AML-193 (cell line): Measurements from ENCODE around the gene IL1RAPL2.
A peak's percentile ranks its signal among the peaks of the same experiment; 100 is the strongest.
"Not testable (repeated sequence)": the region's sequence is repeated elsewhere in the genome, so short reads cannot be mapped to it uniquely, and the experiment has no call there.

Source experiments
- DNase-seq, 2 experiments: peaks; one replicate each; lab custom pipeline; 2025; lab: John Stamatoyannopoulos, UW

The IL1RAPL2 gene

DNA sequence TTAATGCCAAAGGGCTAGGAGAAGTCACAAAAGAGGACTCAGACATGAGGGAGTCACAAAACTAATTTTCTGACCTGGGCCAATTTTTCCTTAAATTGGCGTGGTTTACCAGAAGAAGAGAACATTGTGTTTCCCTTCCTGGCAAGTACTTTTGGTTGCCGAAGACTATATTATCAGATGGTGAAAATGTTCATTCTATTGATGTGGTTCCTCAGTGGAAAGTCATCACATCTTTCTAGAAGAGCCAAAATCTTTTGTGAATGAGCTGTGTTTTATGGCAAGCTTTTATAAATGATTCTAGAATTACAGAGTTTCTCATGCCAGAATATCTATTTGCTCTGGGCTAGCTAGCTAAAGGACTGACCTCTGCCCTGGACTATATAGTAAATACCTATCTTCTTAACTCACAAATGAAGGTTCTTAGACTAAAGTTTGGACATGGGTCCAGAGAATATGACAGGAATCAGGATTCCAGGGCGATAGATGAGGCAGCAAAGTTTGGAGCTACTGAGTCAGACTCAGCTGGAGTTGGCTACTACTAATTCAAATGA lies 288.9 kb downstream of the IL1RAPL2 start:
- no peak for DNase-seq

- no peak for DNase-seq
Measured at GRCh38 chrX:104863466-104863865, 297.5 kb downstream of the IL1RAPL2 start.

DNA sequence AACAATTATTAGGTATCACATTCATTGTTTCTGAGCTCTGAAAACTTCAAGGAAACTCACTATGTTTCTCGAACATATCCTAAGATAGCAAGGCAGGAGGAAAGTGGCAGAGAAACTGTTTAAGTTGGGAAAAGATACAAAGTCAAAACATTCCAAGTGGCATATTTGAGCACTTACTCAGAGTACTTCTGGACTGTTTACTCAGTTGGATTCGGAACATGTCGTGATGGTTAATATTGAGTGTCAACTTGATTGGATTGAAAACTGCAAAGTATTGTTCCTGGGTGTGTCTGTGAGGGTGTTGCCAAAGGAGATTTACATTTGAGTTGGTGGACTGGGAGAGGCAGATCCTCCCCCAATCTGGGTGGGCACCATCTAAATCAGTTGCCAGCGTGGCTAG lies 298.3 kb downstream of the IL1RAPL2 start:
- DNase-seq = no peak

DNA sequence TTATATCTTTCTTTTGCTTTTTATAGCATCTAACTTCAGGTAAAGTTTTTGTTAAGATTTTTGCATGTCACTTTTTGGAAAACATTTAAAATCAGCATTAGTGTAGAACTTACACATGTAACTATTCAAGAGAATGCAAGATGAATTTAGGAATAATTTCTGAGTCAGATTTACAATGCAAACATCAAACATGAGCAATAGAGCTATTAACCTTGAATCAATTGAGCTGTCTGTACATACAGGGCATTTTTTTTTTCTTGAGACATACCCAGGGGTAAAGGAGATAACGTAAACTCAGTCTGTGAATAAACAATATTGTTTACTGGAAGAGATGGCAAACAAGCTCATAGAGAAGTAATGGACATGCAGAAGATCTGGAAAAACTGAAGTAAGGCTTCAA lies 311.5 kb downstream of the IL1RAPL2 start:
- no peak for DNase-seq

GRCh38 chrX:104902070-104902469 lies 336.1 kb downstream of the IL1RAPL2 start:
- DNase-seq = no peak

- DNase-seq = not testable (repeated sequence)
Measured at GRCh38 chrX:104909694-104910093, 343.7 kb downstream of the IL1RAPL2 start.

DNA sequence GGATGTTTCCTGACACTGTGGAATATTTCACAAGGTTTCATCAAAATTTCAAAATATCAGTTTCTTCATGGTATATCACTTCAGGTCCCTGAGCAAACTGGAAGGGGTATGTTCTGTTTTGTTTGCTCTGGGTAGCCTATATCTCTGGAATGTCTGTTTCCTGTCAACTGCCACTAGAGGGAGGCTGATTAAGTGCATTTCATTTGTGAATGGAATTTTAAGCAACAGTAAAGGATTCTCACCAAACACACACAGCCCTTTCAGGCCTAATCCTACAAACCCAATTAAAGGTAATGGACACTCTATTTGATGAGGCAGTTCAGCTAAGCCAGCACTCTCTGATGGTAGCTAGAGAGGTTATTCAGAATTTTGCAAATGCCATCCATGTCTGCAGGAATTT lies 347.3 kb downstream of the IL1RAPL2 start:
- DNase-seq = no peak

DNA sequence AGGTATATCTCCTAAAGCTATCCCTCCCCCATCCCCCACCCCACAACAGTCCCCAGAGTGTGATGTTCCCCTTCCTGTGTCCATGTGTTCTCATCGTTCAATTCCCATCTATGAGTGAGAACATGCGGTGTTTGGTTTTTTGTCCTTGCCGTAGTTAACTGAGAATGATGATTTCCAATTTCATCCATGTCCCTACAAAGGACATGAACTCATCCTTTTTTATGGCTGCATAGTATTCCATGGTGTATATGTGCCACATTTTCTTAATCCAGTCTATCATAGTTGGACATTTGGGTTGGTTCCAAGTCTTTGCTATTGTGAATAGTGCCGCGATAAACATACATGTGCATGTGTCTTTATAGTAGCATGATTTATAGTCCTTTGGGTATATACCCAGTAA lies 348.7 kb downstream of the IL1RAPL2 start:
- DNase-seq = not testable (repeated sequence)

DNA sequence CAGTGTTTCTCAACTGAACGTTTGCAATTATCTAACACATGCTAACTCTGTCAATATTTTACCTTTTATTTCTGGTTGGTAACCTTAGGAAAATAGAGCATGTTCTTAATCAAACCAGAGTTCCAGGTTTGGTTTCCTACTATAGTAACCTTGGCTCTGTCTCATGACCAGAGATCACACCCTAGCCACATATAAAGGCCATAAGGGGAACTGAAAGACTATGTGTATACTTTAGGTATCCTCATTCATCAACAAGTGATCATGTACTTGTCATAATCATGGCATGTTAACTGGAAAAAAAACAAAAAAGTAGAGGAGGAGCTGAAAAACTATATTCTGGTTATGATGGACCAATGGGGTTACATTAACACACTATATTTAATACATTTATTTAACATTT lies 352.1 kb downstream of the IL1RAPL2 start:
- DNase-seq = no peak

DNA sequence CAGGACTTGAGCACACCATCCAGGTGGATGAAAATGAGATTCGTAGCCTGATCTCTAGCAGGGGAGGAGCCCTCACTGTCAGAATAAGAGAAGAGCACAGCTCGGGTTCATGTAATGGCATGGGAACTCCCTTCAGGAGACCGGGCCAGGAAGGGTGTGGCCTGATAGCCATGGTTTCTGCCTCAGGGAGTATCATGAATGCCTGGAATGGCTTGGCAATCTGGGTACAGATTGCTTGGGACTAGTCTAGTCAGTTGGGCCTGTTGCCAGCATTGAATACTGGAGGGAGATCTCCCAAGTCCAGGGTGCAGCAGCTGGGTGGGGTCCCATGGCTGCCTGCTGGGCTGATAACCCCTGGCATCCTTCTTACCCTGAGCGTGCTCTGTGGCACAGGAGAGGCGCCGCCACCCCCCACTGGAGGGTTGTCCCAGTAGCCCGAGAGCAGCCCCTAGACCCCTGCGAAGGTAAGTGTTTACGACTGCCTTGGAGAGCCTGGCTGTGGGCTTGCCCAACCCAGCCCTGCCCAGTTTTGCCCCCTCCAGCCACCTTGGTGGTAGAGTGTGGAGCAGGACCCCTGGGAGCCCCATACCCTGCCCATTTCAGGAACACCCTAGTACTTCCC lies 355.7 kb downstream of the IL1RAPL2 start:
- DNase-seq = no peak

- peak; percentile 45 to 58 for DNase-seq
Measured at GRCh38 chrX:104922206-104922621, 356.2 kb downstream of the IL1RAPL2 start.

DNA sequence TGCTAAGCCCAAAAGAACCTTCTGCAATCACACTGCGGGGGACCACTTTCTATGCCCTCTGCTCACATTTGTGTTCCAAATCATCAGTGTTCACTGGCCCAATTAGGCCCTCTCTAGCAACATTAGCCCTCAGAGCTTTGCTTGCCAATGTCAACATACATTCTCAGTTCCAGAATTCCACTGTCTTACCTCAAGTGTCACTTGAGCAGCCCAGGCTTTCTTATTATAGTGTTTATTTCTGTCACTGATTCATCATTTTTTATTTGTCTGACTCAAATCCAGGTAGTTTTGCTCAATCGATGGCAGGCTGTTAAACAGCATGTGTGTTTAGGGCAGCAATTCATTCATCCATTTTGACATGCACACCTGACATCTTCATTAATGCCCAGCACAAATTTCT lies 363.3 kb downstream of the IL1RAPL2 start:
- DNase-seq = no peak

GRCh38 chrX:104935581-104935980 lies 369.6 kb downstream of the IL1RAPL2 start:
- no peak for DNase-seq

- DNase-seq = no peak
Measured at GRCh38 chrX:104953251-104953650, 387.3 kb downstream of the IL1RAPL2 start.

DNA sequence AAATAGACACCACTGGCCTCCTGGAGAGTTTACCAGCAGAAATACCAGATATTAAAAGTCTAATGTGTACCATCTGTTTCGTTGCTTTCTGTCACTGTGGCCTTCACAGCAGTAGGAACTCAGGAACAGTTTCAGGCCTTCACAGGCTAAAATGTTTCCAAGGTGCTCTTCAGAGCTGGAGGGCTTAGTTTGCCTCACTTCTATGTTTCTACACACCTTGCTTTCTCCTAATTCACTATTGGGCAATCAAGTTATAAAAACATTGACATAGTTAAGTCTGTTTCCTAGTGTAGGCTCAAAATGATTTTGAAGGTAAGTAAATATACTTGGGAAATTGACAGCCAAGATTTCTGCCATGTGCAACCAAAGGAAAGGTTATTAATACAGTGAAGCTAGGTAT lies 395.9 kb downstream of the IL1RAPL2 start:
- DNase-seq = no peak

DNA sequence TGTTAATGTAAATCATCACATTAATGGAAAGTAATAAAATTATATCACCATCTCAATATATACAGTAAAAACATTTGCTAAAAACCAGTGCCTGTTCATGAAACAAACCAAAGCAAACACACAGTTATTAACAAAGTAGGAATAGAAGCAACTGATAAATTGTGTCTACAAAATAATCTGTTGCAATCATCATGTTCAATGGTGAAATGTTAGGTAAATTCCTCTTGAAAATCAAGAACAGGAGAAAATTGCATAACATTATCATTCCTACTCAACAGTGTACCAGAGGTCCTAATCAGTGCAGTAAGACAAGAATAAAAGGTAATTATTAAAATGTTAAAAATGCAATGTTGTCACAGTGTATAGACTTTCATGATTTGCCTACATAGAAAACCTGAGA lies 402.2 kb downstream of the IL1RAPL2 start:
- DNase-seq = no peak

DNA sequence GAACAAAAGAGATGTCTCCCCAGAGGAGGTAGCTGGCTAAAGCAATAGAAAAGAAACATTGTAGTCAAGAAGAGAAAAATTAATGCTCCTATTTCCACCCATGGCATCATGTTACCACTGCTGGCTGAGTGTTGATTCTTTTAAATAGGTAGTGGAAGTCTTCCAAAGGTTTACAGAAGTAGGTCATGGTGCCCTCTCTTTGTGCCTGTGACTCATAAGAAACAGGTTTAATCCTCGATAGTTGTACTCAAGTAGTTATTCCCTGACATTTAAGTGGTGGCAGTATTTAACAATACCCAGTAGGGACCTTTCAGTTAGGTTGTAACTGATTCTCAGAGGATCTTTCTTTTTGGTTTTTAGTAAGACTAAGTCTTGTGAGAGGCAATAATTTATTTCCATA lies 406.7 kb downstream of the IL1RAPL2 start:
- DNase-seq = no peak

GRCh38 chrX:104987063-104987462 lies 421.1 kb downstream of the IL1RAPL2 start:
- DNase-seq = no peak

- DNase-seq = no peak
Measured at GRCh38 chrX:104988038-104988437, 422.0 kb downstream of the IL1RAPL2 start.

- no peak for DNase-seq
Measured at GRCh38 chrX:104995546-104995945, 429.5 kb downstream of the IL1RAPL2 start.

GRCh38 chrX:105006103-105006502 lies 440.1 kb downstream of the IL1RAPL2 start:
- no peak for DNase-seq

DNA sequence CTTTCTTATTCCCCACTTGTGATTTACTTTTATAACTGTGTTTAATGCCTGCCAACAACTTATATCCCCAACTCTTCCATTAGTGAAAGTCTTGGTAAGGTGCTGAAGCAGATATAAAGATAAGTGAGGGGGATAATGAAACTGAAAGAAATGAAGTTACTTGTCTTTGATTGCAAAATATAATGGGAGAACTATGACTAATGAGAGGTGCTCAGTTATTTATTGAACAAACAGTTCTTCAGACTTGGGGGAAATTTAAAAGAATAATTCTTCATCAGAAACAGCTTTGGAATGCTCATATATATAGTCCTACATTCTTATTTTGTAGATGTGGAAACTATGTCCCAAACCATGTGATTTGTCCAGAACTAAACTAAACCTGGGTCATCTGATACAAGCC lies 441.0 kb downstream of the IL1RAPL2 start:
- no peak for DNase-seq

GRCh38 chrX:105013719-105014118 lies 447.7 kb downstream of the IL1RAPL2 start:
- DNase-seq = no peak

DNA sequence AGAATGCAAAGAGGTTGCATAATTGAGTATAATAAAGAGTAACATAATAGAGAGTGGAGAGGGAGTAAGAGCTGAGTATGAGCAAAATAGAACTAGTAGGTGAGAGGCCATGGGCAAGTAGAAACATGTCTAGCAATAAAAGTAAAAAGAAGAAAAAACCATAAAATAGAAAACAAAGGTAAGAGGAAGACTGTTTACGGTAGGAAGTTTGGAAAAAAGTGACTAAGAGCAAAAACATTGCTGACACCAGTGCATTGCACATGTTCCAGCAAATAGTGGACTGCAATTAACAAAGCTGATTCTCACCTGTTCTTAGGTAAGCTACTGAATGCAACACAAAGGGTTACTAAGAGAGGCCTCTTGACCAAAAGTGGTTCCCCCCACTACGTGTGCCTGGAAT lies 451.6 kb downstream of the IL1RAPL2 start:
- DNase-seq = no peak
